BE2C (cell line): ENCODE results near the gene HIVEP2.

ENCODE experiments used
- DNase-seq: peaks from one replicate; pipeline ENCODE4 v3.0.0-alpha.2; 2020
- H3K27me3 ChIP-seq: fragments of 250-450 bp; sonication (Bioruptor Pico); 2 replicates; pipeline ENCODE4 v1.5.1; 2020; ENCODE audit warnings: mild to moderate bottlenecking
- H3K36me3 ChIP-seq: fragments of 250-450 bp; sonication (Bioruptor Pico); 2 replicates; pipeline ENCODE4 v1.5.1; 2020; ENCODE audit warnings: mild to moderate bottlenecking
- H3K4me1 ChIP-seq: fragments of 250-450 bp; sonication (Bioruptor Pico); 2 replicates; pipeline ENCODE4 v1.5.1; 2020
- H3K4me3 ChIP-seq: 2 replicates; pipeline ENCODE4 v1.5.1; 2011; ENCODE audit warnings: low read depth, low read length
- H3K9me3 ChIP-seq: fragments of 250-450 bp; sonication (Bioruptor Pico); 2 replicates; pipeline ENCODE4 v1.5.1; 2020
- TF ChIP-seq, protein P1 (sequence below): IDR thresholded peaks from 2 replicates; pipeline ENCODE4 v1.5.1; 2012; ENCODE audit warnings: mild to moderate bottlenecking, low read depth, low read length

Gene HIVEP2

DNA sequence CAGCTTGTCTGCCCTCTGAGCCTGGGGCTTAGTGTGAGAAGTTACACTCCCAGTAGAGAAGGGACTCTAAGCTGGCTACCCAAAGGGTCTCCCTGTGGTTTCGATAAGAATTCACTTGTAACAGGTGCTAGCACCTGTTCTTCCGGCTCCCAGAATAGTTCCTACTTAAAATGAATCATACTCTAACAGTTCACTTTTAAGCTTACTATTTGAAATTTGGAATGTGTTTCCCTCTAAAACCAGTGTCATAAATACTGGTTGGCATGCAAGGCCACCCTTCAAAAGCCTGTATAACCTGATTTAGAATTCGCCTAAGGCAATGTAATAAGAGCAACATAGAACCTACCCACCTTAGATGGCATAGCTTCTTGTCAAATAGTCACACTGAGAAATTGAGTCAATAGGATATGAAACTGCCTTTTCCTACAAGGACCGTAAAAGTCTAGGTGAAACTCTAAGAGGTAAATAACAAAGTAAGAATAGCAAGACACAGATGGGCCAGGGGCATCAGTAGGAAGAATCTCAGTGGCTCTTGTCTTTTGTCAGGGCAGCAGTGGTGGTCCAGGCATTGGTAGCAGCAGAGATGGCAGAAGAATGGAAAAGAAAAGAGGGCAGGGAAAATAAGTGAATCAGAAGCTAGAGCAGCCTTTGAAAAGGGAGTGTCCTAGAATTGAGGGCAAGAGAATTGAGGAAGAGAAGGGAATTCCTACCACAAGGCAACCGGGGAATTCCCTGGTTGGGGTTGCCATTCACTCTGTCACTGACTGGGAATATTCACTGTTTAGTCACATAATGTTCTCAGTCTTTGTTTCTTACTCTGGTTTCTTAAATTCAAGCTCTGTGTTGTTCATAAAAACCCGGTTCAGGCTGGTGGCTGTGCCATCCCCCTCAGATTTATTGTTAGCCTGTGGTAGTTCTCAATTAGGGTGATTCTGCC is 91.5 kb downstream of the HIVEP2 start:
- Histone ChIP-seq H3K9me3 (no peaks in the 10 kb centered on the region), H3K4me3 (no peak overlapping the region), H3K27me3 (peaks cover 7% of the 10 kb centered on the region), H3K36me3 (no peaks in the 10 kb centered on the region), H3K4me1 (no peaks in the 10 kb centered on the region)
- no peak for DNase-seq
- TF ChIP-seq, protein P1, sequence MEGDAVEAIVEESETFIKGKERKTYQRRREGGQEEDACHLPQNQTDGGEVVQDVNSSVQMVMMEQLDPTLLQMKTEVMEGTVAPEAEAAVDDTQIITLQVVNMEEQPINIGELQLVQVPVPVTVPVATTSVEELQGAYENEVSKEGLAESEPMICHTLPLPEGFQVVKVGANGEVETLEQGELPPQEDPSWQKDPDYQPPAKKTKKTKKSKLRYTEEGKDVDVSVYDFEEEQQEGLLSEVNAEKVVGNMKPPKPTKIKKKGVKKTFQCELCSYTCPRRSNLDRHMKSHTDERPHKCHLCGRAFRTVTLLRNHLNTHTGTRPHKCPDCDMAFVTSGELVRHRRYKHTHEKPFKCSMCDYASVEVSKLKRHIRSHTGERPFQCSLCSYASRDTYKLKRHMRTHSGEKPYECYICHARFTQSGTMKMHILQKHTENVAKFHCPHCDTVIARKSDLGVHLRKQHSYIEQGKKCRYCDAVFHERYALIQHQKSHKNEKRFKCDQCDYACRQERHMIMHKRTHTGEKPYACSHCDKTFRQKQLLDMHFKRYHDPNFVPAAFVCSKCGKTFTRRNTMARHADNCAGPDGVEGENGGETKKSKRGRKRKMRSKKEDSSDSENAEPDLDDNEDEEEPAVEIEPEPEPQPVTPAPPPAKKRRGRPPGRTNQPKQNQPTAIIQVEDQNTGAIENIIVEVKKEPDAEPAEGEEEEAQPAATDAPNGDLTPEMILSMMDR: no peak

DNA sequence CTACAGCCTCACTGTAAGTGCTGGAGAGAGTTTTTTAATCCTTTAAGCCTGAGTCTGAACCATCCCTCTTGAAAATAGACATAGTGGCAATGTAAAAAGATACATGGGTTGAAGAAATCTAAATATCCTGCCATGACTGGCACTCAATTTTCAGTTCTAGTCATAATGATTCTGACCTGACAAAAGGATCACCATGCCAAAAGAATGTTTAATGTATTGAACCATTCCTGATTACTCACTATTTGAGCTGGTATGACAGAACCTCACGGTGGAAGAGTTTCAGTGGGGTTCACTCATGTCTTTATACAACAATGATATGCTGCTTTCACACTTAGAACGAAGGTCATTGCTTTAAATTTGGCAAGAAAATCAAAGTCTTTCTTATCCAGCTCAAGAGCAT is 93.4 kb downstream of the HIVEP2 start:
- TF ChIP-seq, protein P1: no peak
- Histone ChIP-seq H3K36me3 (no peaks in the 10 kb centered on the region), H3K4me3 (no peak overlapping the region), H3K27me3 (peaks cover 4% of the 10 kb centered on the region), H3K9me3 (no peaks in the 10 kb centered on the region), H3K4me1 (peaks cover under 1% of the 10 kb centered on the region)
- no peak for DNase-seq

DNA sequence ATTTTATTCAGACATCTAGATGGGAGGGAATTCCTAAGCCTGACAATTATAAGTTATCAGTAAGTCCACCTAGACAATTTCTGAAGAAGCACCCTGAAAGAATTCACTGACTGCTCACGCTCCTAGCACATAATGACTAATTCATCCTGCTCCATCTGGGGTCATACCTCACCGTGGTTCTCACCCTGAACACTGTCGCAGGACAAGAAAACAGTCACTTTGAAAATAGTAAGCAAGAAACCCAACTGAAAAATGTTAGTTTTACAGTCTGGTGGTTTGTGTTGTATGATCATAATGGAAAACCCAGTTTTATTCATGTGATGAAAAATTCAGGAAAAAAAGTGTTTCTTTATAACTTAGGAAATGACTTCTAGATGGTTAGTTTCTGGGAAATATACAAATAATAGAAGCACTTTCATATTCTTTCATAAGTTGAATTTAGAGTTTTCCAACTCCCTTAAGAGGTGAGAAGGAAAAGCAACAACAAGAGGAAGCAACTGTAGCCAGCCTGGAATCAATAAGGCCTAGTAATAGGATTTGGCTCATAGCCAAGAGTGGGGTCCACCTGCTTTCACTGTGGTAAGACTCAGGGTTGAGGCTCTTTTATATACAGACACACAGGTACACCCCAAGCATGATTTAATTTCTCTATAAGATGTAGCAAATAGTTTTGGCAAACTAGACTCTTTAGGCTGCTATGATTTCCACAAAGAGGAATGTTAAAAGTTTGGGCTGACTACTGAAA is 94.1 kb downstream of the HIVEP2 start:
- no peak for DNase-seq
- no peaks in the 10 kb centered on the region; the same call in 1 of the 2 replicates for H3K27me3 ChIP-seq
- no peaks in the 10 kb centered on the region for H3K9me3 ChIP-seq
- H3K36me3 ChIP-seq: no peaks in the 10 kb centered on the region
- TF ChIP-seq, protein P1: no peak
- H3K4me3 ChIP-seq: no peak overlapping the region
- H3K4me1 ChIP-seq: peaks cover 4% of the 10 kb centered on the region

DNA sequence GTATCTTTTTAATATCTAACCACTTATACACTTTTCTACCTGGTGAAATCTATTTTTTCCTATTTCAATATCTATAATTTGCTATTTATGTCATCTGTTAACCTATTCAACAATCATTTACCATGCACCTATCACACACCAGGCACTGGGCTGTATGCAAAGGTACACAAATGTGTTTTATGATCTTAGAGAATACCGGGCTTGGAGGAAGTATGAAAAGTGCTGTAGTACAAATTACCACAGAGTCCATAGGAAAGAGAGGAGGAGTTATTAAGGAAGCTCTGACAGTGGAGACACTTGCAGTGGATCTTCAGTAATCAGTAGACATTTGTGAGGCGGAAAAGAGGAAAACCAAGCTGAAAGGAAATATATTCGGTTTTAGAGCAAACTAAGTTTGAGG is 96.0 kb downstream of the HIVEP2 start:
- Histone ChIP-seq H3K4me3 (no peak overlapping the region), H3K9me3 (no peaks in the 10 kb centered on the region), H3K4me1 (peaks cover 4% of the 10 kb centered on the region), H3K36me3 (no peaks in the 10 kb centered on the region), H3K27me3 (no peaks in the 10 kb centered on the region; the same call in 1 of the 2 replicates)
- TF ChIP-seq, protein P1: no peak
- no peak for DNase-seq

DNA sequence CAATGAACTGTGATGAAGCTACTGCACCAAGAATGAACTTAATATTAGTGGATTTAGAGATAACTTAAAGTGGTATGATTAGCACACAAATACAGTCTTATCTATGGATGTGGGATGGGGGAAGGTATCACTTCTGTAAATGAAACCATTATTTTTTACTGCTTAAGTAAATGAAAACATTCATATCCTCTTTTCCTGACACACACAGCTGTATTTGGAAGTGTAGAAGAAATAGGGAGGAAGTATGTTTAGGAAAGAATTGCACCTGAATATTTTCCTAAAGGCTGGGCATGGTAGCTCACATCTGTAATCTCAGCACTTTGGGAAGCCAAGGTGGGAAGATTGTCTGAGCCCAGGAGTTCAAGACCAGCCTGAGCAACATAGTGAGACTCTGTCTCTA is 96.8 kb downstream of the HIVEP2 start:
- DNase-seq: no peak
- peaks cover 7% of the 10 kb centered on the region for H3K4me1 ChIP-seq
- no peak overlapping the region for H3K4me3 ChIP-seq
- no peaks in the 10 kb centered on the region; the same call in 1 of the 2 replicates for H3K27me3 ChIP-seq
- H3K36me3 ChIP-seq: no peaks in the 10 kb centered on the region
- H3K9me3 ChIP-seq: no peaks in the 10 kb centered on the region
- TF ChIP-seq, protein P1: no peak
